B cell (primary cell): ENCODE results near the gene PAX4. TPM values are rescaled to one million over a fixed set of nuclear protein-coding genes. Genes with fewer than 3 reads are reported as not detected.

Experiments used
- ATAC-seq: fragments of 200-7000 bp; cut with Tn5 transposase; one replicate; pipeline ENCODE4 v1.10.0; 2021; ENCODE audit warnings: low read depth, mild to moderate bottlenecking, moderate number of reproducible peaks, moderate library complexity
- CTCF ChIA-PET: fragments of 350-600 bp; sonication (Branson Sonifier 250); formaldehyde crosslinking; loops from one replicate; lab custom pipeline; 2021; ENCODE audit warnings: antibody characterized with exemption, inconsistent platforms; lab: Charles Lee
- POLR2A ChIA-PET: fragments of 350-600 bp; sonication (Branson Sonifier 250); formaldehyde crosslinking; loops from one replicate; lab custom pipeline; 2021; ENCODE audit warnings: antibody characterized with exemption; lab: Charles Lee
- DNase-seq: peaks from one replicate; pipeline ENCODE4 v3.0.0; 2013
- H2AFZ ChIP-seq: 2 replicates; pipeline ENCODE4 v1.6.1; 2012; ENCODE audit warnings: mild to moderate bottlenecking, low read depth, low read length; ENCODE audit not compliant: insufficient read depth, poor library complexity, severe bottlenecking
- H3K27ac ChIP-seq, 2 donors: 1 replicate in 1 of 2; 2 replicates in 1 of 2; pipeline ENCODE4 v1.5.1; 2012 to 2013; ENCODE audit warnings: low read length in 2 of 2, mild to moderate bottlenecking in 2 of 2, moderate library complexity in 1 of 2
- H3K27me3 ChIP-seq, 4 experiments: fragments of 200-600 bp in 1 of 4; sonication (generic) in 1 of 4; replicated peaks in 1 of 4; 1 replicate in 2 of 4; 2 replicates in 2 of 4; pipeline versions ENCODE4 v1.6.1 to v1.7.0; 2013 to 2016; ENCODE audit warnings: low read length in 3 of 4, mild to moderate bottlenecking in 2 of 4, mixed read lengths in 1 of 4, moderate library complexity in 1 of 4; ENCODE audit not compliant: insufficient read depth in 4 of 4, control insufficient read depth in 3 of 4; ENCODE audit errors: control extremely low read depth in 1 of 4
- H3K36me3 ChIP-seq, 2 experiments: replicated peaks in 1 of 2; 1 replicate in 1 of 2; 2 replicates in 1 of 2; pipeline versions ENCODE4 v1.6.1 to v1.7.1; 2013; ENCODE audit warnings: low read length in 1 of 2; ENCODE audit not compliant: insufficient read depth in 2 of 2, control insufficient read depth in 1 of 2; ENCODE audit errors: control extremely low read depth in 1 of 2, extremely low read depth in 1 of 2
- H3K4me1 ChIP-seq, 2 donors: fragments of 200-600 bp in 1 of 2; sonication (generic) in 1 of 2; 1 replicate in 1 of 2; 2 replicates in 1 of 2; pipeline versions ENCODE4 v1.5.1 to v1.6.1; 2013 to 2017; ENCODE audit warnings: low read length in 2 of 2; ENCODE audit not compliant: control insufficient read depth in 2 of 2, insufficient read depth in 2 of 2
- H3K4me2 ChIP-seq: replicated peaks from 2 replicates; pipeline ENCODE3; 2012; ENCODE audit warnings: mild to moderate bottlenecking, low read depth, low read length; ENCODE audit not compliant: poor library complexity, severe bottlenecking
- H3K4me3 ChIP-seq, 5 experiments: fragments of 200-600 bp in 1 of 5; sonication (generic) in 1 of 5; 1 replicate in 3 of 5; 2 replicates in 2 of 5; pipeline versions ENCODE4 v1.5.1 to v1.7.0; 2011 to 2016; ENCODE audit warnings: low read length in 4 of 5, mild to moderate bottlenecking in 4 of 5, low read depth in 2 of 5, control low read depth in 1 of 5, moderate library complexity in 1 of 5; ENCODE audit not compliant: insufficient read depth in 1 of 5; ENCODE audit errors: control extremely low read depth in 1 of 5, extremely low read depth in 1 of 5
- H3K79me2 ChIP-seq: fragments of 200-600 bp; sonication (generic); one replicate; pipeline ENCODE4 v1.6.0; 2016; ENCODE audit warnings: low read length; ENCODE audit not compliant: control insufficient read depth, insufficient read depth
- H3K9ac ChIP-seq: fragments of 200-600 bp; sonication (generic); 2 replicates; pipeline ENCODE4 v1.6.1; 2017; ENCODE audit warnings: mild to moderate bottlenecking, low read length, moderate library complexity
- H3K9me3 ChIP-seq, 3 donors: one replicate each; pipeline versions ENCODE4 v1.6.1 to v1.7.1; 2013; ENCODE audit warnings: low read length in 2 of 3; ENCODE audit not compliant: control insufficient read depth in 2 of 3, insufficient read depth in 1 of 3; ENCODE audit errors: control extremely low read depth in 1 of 3
- H4K20me1 ChIP-seq: 2 replicates; pipeline ENCODE4 v1.6.0; 2012; ENCODE audit warnings: mild to moderate bottlenecking, low read length; ENCODE audit not compliant: insufficient read depth, control insufficient read depth, poor library complexity, severe bottlenecking
- H3K27ac Mint-ChIP-seq: one replicate; pipeline ENCODE4 v1.8.0; 2021; ENCODE audit warnings: mixed read lengths
- H3K27me3 Mint-ChIP-seq: one replicate; pipeline ENCODE4 v1.8.0; 2021; ENCODE audit warnings: mixed read lengths
- H3K4me1 Mint-ChIP-seq: one replicate; pipeline ENCODE4 v1.8.0; 2021; ENCODE audit warnings: mixed read lengths
- H3K4me3 Mint-ChIP-seq: one replicate; pipeline ENCODE4 v1.8.0; 2021; ENCODE audit warnings: mixed read lengths
- H3K9me3 Mint-ChIP-seq: one replicate; pipeline ENCODE4 v1.8.0; 2022; ENCODE audit warnings: mixed read lengths; ENCODE audit not compliant: insufficient read depth
- EZH2 ChIP-seq: IDR thresholded peaks from 2 replicates; pipeline ENCODE4 v1.6.1; 2012; ENCODE audit warnings: borderline replicate concordance, low read depth, mild to moderate bottlenecking, moderate library complexity, low read length; ENCODE audit not compliant: insufficient read depth, poor library complexity, severe bottlenecking
- WGBS: methylation state at CpG from one replicate; pipeline ENCODE4 v1.1.5; 2013; ENCODE audit warnings: missing lambda C conversion rate; ENCODE audit not compliant: insufficient coverage; 5-methylcytosine and 5-hydroxymethylcytosine counted together
- intact Hi-C: fragments of 100-400 bp; cut with micrococcal nuclease; formaldehyde crosslinking; loops from one replicate; pipeline ENCODE4 v1.10.0; 2022
- polyA plus RNA-seq: library from polyadenylated mRNA; depleted of rRNA; stranded (reverse); fragments of >200 nt; gene quantifications from 2 replicates; pipeline ENCODE4 v1.2.3, GENCODE V29; 2012
- total RNA-seq, 2 donors: library from RNA; stranded (reverse); fragments of 120-200 nt in 1 of 2; gene quantifications; 1 replicate in 1 of 2; 2 replicates in 1 of 2; pipeline versions ENCODE4 v1.2.3 to v1.2.4, GENCODE V29; 2013 to 2022
- TF ChIP-seq, protein P1 (sequence below): fragments of 200-600 bp; IDR thresholded peaks from one replicate; pipeline ENCODE4 v1.8.0; 2022; ENCODE audit warnings: antibody characterized with exemption, mild to moderate bottlenecking

Gene PAX4
- total and polyA plus RNA-seq, 2 donors (not counting 1 experiment from before 2014, with no cell fraction given), result not detected

DNA sequence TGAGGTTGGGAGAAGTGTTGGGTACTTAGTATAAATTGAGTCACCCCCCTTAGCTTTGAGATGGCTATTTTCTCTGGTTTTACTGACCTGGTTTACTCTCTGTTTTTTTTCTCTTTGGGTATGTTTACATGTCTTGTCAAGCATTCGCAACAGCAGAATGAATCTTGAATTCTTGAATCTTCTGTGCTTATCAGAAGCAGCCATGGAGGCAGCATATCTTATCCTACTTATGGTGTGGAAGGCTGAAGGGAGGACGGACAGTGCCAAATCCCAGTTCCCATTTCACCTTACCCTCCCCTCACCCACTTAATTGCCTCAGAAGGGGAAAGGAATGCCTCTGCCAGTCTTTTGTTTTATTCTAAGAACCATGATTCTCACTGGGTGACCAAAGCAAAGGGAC, 37.8 kb upstream of the PAX4 start:
- Histone ChIP-seq H3K9ac (no peak overlapping the region), H3K4me2 (no peak overlapping the region), H3K79me2 (peaks cover 86% of the 10 kb centered on the region), H2AFZ (no peak overlapping the region), H3K36me3 (peaks cover 0 to 8% of the 10 kb centered on the region in 2 experiments), H3K4me3 (no peak overlapping the region), H4K20me1 (peaks cover 62% of the 10 kb centered on the region), H3K27me3 (no peaks in the 10 kb centered on the region), H3K9me3 (peaks cover 0 to 3% (median 0%) of the 10 kb centered on the region in 3 donors), H3K4me1 (peaks cover 36 to 40% of the 10 kb centered on the region in 2 donors), H3K27ac (no peak overlapping the region)
- H3K4me3 Mint-ChIP-seq, result no peak overlapping the region
- H3K27ac Mint-ChIP-seq, result no peak overlapping the region
- H3K27me3 Mint-ChIP-seq, result no peaks in the 10 kb centered on the region
- peaks cover 57% of the 10 kb centered on the region for H3K4me1 Mint-ChIP-seq
- WGBS, result no CpG with 5 or more reads among the region's 2 CpGs
- intact Hi-C loops, result no loop called here
- ATAC-seq (no peak), DNase-seq (no peak)
- no peaks in the 10 kb centered on the region for H3K9me3 Mint-ChIP-seq
- ChIA-PET CTCF (interaction anchor here (1.6 kb wide), 1 partner anchor 553 kb away, joined by 5 read pairs; no protein-coding TSS in a partner anchor), POLR2A (no interaction called here)
- TF ChIP-seq, protein P1, sequence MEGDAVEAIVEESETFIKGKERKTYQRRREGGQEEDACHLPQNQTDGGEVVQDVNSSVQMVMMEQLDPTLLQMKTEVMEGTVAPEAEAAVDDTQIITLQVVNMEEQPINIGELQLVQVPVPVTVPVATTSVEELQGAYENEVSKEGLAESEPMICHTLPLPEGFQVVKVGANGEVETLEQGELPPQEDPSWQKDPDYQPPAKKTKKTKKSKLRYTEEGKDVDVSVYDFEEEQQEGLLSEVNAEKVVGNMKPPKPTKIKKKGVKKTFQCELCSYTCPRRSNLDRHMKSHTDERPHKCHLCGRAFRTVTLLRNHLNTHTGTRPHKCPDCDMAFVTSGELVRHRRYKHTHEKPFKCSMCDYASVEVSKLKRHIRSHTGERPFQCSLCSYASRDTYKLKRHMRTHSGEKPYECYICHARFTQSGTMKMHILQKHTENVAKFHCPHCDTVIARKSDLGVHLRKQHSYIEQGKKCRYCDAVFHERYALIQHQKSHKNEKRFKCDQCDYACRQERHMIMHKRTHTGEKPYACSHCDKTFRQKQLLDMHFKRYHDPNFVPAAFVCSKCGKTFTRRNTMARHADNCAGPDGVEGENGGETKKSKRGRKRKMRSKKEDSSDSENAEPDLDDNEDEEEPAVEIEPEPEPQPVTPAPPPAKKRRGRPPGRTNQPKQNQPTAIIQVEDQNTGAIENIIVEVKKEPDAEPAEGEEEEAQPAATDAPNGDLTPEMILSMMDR, result no peak
- no peak for TF ChIP-seq EZH2
